GM23338 (cell line): ENCODE measurements around the gene GTF2H1. TPM values are rescaled to one million over a fixed set of nuclear protein-coding genes. Genes with fewer than 3 reads are reported as not detected.

Experiments
- ATAC-seq: fragments of 200-7000 bp; cut with Tn5 transposase; 3 replicates; pipeline ENCODE4 v1.9.1; 2020
- DNase-seq: peaks from one replicate; pipeline ENCODE4 v3.0.0-alpha.2; 2015; ENCODE audit warnings: low spot score
- H2AFZ ChIP-seq: fragments of 200-600 bp; sonication (generic); 2 replicates; pipeline ENCODE4 v1.8.0; 2016; ENCODE audit warnings: antibody characterized with exemption, mild to moderate bottlenecking, moderate library complexity
- H3F3A ChIP-seq: fragments of 200-600 bp; sonication (generic); replicated peaks from 2 replicates; pipeline ENCODE4 v1.8.0; 2017; ENCODE audit warnings: antibody characterized with exemption, mixed run types, low read depth
- H3K27ac ChIP-seq: fragments of 200-600 bp; sonication (generic); 2 replicates; pipeline ENCODE4 v1.6.1; 2016; ENCODE audit warnings: low read depth
- H3K27me3 ChIP-seq: fragments of 200-600 bp; sonication (generic); 2 replicates; pipeline ENCODE4 v1.8.0; 2016; ENCODE audit warnings: mild to moderate bottlenecking, mixed run types, moderate library complexity; ENCODE audit not compliant: insufficient read depth
- H3K36me3 ChIP-seq: fragments of 200-600 bp; sonication (generic); 2 replicates; pipeline ENCODE4 v1.8.0; 2016; ENCODE audit warnings: mild to moderate bottlenecking; ENCODE audit not compliant: insufficient read depth
- H3K4me1 ChIP-seq: fragments of 200-600 bp; sonication (generic); 2 replicates; pipeline ENCODE4 v1.8.0; 2016; ENCODE audit warnings: mild to moderate bottlenecking, moderate library complexity; ENCODE audit not compliant: insufficient read depth
- H3K4me2 ChIP-seq: fragments of 200-600 bp; sonication (generic); 2 replicates; pipeline ENCODE4 v1.7.1; 2017; ENCODE audit warnings: mixed run types
- H3K4me3 ChIP-seq: fragments of 200-600 bp; sonication (generic); 2 replicates; pipeline ENCODE4 v1.6.1; 2016; ENCODE audit warnings: mixed run types
- H3K79me2 ChIP-seq: fragments of 200-600 bp; sonication (generic); replicated peaks from 2 replicates; pipeline ENCODE4 v1.8.0; 2017; ENCODE audit warnings: mild to moderate bottlenecking; ENCODE audit not compliant: insufficient read depth
- H3K9me2 ChIP-seq: fragments of 200-600 bp; sonication (generic); 2 replicates; pipeline ENCODE4 v1.8.0; 2017; ENCODE audit not compliant: insufficient read depth
- H4K20me1 ChIP-seq: fragments of 200-600 bp; sonication (generic); replicated peaks from 2 replicates; pipeline ENCODE4 v1.8.0; 2017; ENCODE audit warnings: mild to moderate bottlenecking; ENCODE audit not compliant: insufficient read depth
- H3K27ac Mint-ChIP-seq: 2 replicates; pipeline ENCODE4 v1.8.0; 2020; ENCODE audit warnings: inconsistent platforms, mild to moderate bottlenecking, moderate library complexity, mixed read lengths
- H3K27me3 Mint-ChIP-seq: 3 replicates; pipeline ENCODE4 v1.8.0; 2022; ENCODE audit warnings: low read depth, mild to moderate bottlenecking, moderate library complexity, mixed read lengths, inconsistent platforms; ENCODE audit not compliant: insufficient read depth, poor library complexity
- H3K36me3 Mint-ChIP-seq: 3 replicates; pipeline ENCODE4 v1.8.0; 2021; ENCODE audit warnings: low read depth, mild to moderate bottlenecking, inconsistent platforms, moderate library complexity, mixed read lengths
- H3K4me1 Mint-ChIP-seq: 3 replicates; pipeline ENCODE4 v1.8.0; 2020; ENCODE audit warnings: mild to moderate bottlenecking, inconsistent platforms, mixed read lengths
- H3K4me3 Mint-ChIP-seq: 3 replicates; pipeline ENCODE4 v1.8.0; 2021; ENCODE audit warnings: moderate library complexity, mild to moderate bottlenecking, inconsistent platforms, mixed read lengths
- H3K9me3 Mint-ChIP-seq: 3 replicates; pipeline ENCODE4 v1.8.0; 2020; ENCODE audit warnings: moderate library complexity, mild to moderate bottlenecking, inconsistent platforms, mixed read lengths
- CREB1 ChIP-seq: fragments of 250-450 bp; sonication (Bioruptor Pico); IDR thresholded peaks from 2 replicates; pipeline ENCODE4 v1.5.0; 2020; ENCODE audit warnings: low read depth, mild to moderate bottlenecking, moderate library complexity
- ETS1 ChIP-seq: IDR thresholded peaks from 2 replicates; pipeline ENCODE4 v1.6.1; 2016; ENCODE audit warnings: antibody characterized with exemption
- EZH2 ChIP-seq: fragments of 200-600 bp; sonication (generic); IDR thresholded peaks from one replicate; pipeline ENCODE4 v1.8.0; 2017; ENCODE audit warnings: antibody characterized with exemption, mild to moderate bottlenecking, low read depth; ENCODE audit not compliant: unreplicated experiment
- EZH2phosphoT487 ChIP-seq: fragments of 200-600 bp; sonication (generic); IDR thresholded peaks from one replicate; pipeline ENCODE4 v1.8.1; 2018; ENCODE audit warnings: antibody characterized with exemption; ENCODE audit not compliant: unreplicated experiment
- JUNB ChIP-seq: IDR thresholded peaks from one replicate; pipeline ENCODE4 v1.6.1; 2016; ENCODE audit warnings: antibody characterized with exemption; ENCODE audit not compliant: unreplicated experiment
- NANOG ChIP-seq: IDR thresholded peaks from 2 replicates; pipeline ENCODE4 v1.6.1; 2016; ENCODE audit warnings: antibody characterized with exemption, borderline replicate concordance
- STAT1 ChIP-seq: IDR thresholded peaks from one replicate; pipeline ENCODE4 v1.6.1; 2016; ENCODE audit warnings: antibody characterized with exemption; ENCODE audit not compliant: unreplicated experiment
- ZNF114 ChIP-seq: fragments of 250-450 bp; sonication (Bioruptor Pico); IDR thresholded peaks from 2 replicates; pipeline ENCODE4 v1.5.0; 2020; ENCODE audit warnings: mild to moderate bottlenecking, moderate library complexity
- ZNF331 ChIP-seq: fragments of 250-450 bp; sonication (Bioruptor Pico); IDR thresholded peaks from 2 replicates; pipeline ENCODE4 v1.5.0; 2020; ENCODE audit warnings: low read depth, mild to moderate bottlenecking, moderate library complexity
- ZNF462 ChIP-seq: fragments of 250-450 bp; sonication (Bioruptor Pico); IDR thresholded peaks from 2 replicates; pipeline ENCODE4 v1.5.0; 2020; ENCODE audit warnings: mild to moderate bottlenecking, moderate library complexity
- polyA plus RNA-seq: library from polyadenylated mRNA; unstranded; fragments of >200 nt; fragmentation: Nextera tagmentation; extraction: Ambion mirVana; gene quantifications from 2 replicates; pipeline ENCODE4 v1.2.1, GENCODE V29; 2016
- total RNA-seq: library from RNA; depleted of rRNA; stranded (reverse); fragments of >200 nt; shearing (Covaris generic); gene quantifications from 2 replicates; pipeline ENCODE4 v1.2.3, GENCODE V29; 2014
- TF ChIP-seq, protein P1 (sequence below): IDR thresholded peaks from one replicate; pipeline ENCODE4 v1.6.1; 2018; ENCODE audit warnings: antibody characterized with exemption; ENCODE audit not compliant: unreplicated experiment

GTF2H1 gene
- total and polyA plus RNA-seq, 2 experiments from 2014 or later = 16.5 to 43.6 TPM

GRCh38 chr11:18329196-18329870 lies 7.0 kb downstream of the GTF2H1 start (continued):
- TF ChIP-seq, protein P1, sequence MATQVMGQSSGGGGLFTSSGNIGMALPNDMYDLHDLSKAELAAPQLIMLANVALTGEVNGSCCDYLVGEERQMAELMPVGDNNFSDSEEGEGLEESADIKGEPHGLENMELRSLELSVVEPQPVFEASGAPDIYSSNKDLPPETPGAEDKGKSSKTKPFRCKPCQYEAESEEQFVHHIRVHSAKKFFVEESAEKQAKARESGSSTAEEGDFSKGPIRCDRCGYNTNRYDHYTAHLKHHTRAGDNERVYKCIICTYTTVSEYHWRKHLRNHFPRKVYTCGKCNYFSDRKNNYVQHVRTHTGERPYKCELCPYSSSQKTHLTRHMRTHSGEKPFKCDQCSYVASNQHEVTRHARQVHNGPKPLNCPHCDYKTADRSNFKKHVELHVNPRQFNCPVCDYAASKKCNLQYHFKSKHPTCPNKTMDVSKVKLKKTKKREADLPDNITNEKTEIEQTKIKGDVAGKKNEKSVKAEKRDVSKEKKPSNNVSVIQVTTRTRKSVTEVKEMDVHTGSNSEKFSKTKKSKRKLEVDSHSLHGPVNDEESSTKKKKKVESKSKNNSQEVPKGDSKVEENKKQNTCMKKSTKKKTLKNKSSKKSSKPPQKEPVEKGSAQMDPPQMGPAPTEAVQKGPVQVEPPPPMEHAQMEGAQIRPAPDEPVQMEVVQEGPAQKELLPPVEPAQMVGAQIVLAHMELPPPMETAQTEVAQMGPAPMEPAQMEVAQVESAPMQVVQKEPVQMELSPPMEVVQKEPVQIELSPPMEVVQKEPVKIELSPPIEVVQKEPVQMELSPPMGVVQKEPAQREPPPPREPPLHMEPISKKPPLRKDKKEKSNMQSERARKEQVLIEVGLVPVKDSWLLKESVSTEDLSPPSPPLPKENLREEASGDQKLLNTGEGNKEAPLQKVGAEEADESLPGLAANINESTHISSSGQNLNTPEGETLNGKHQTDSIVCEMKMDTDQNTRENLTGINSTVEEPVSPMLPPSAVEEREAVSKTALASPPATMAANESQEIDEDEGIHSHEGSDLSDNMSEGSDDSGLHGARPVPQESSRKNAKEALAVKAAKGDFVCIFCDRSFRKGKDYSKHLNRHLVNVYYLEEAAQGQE = no peak
- no peak for TF ChIP-seq EZH2phosphoT487

- peaks cover 9% of the 10 kb centered on the region; the same call in 1 of the 2 replicates for H4K20me1 ChIP-seq
- no peak overlapping the region for H3K27ac ChIP-seq
- ATAC-seq = no peak
- Mint-ChIP-seq H3K9me3 (no peaks in the 10 kb centered on the region), H3K36me3 (peaks cover 44% of the 10 kb centered on the region), H3K27ac (no peak overlapping the region), H3K27me3 (no peaks in the 10 kb centered on the region), H3K4me1 (peaks cover 14% of the 10 kb centered on the region), H3K4me3 (no peak overlapping the region)
- no peak overlapping the region for H2AFZ ChIP-seq
- H3F3A ChIP-seq = no peaks in the 10 kb centered on the region
- peaks cover 12% of the 10 kb centered on the region; the same call in 1 of the 2 replicates for H3K4me1 ChIP-seq
- no peak overlapping the region for H3K4me2 ChIP-seq
- H3K4me3 ChIP-seq = no peak overlapping the region
- H3K36me3 ChIP-seq = peaks cover 16% of the 10 kb centered on the region
- no peaks in the 10 kb centered on the region for H3K27me3 ChIP-seq
- no peaks in the 10 kb centered on the region for H3K9me2 ChIP-seq
- no peak for DNase-seq
- peaks cover 56% of the 10 kb centered on the region for H3K79me2 ChIP-seq
- no peak for TF ChIP-seq JUNB
- no peak for TF ChIP-seq STAT1
- no peak for TF ChIP-seq ZNF462 (CRISPR knock-in tag)
- TF ChIP-seq EZH2 = no peak
- no peak for TF ChIP-seq EZH2phosphoT487
- no peak for TF ChIP-seq ZNF114 (CRISPR knock-in tag)
- TF ChIP-seq NANOG = no peak
- no peak for TF ChIP-seq ZNF331 (CRISPR knock-in tag)
- no peak for TF ChIP-seq ETS1
- TF ChIP-seq CREB1 (CRISPR knock-in tag) = no peak
These were observed 8.6 kb downstream of the GTF2H1 start for GRCh38 chr11:18330921-18331320.
